ENCODE measurements around the gene FBXW9.

DNA sequence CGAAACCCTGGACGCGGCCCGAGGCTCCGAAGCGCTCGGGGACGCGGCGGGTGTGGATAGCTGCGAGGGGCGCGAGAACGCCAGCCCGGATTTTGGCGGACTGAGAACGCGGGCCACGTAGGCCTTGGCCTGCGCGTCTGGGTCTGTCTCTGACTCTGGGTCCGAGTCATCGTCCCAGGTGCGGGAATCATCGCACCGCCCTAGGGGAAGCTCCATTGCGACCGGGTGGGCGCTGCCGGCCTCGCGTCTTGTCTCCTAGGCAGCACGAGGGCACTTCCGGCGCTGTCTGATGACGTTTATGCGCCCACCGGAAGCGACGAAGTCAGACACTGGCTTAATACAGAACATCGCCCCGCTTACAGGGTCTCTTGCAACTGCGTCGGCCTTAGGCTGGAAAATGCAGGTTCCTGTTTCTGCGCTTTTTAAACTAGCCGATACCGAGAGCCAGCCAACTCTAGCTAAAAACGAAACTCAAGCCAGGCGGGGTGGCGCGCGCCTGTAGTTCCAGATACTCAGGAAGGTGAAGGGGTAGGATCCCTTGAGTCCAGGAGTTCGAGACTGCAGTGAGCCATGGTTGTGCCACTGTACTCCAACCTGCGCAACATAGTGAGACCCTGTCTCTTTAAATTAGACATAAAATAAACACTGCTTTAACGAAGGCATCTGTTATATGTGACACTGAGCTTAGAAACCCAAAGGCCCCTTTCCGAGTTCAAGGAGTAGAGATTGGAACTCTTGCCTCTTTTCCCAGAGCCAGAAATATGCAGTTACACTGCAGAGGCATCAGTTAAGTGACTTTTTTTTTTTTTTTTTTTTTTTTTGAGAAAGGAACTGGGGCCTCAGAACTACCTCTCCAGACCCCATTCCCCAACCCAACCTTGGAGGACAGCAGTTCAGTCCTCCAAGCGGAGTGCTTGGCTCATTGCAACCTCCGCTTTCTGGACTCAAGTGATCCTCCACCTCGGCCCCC lies at the start of gene FBXW9:
- TF ChIP-seq, protein P1, sequence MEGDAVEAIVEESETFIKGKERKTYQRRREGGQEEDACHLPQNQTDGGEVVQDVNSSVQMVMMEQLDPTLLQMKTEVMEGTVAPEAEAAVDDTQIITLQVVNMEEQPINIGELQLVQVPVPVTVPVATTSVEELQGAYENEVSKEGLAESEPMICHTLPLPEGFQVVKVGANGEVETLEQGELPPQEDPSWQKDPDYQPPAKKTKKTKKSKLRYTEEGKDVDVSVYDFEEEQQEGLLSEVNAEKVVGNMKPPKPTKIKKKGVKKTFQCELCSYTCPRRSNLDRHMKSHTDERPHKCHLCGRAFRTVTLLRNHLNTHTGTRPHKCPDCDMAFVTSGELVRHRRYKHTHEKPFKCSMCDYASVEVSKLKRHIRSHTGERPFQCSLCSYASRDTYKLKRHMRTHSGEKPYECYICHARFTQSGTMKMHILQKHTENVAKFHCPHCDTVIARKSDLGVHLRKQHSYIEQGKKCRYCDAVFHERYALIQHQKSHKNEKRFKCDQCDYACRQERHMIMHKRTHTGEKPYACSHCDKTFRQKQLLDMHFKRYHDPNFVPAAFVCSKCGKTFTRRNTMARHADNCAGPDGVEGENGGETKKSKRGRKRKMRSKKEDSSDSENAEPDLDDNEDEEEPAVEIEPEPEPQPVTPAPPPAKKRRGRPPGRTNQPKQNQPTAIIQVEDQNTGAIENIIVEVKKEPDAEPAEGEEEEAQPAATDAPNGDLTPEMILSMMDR (IDR thresholded peaks at IDR 0.05; ENCODE audit: poor library complexity): no peak
- TF ChIP-seq EZH2 (IDR thresholded peaks at IDR 0.05; ENCODE audit: borderline replicate concordance) (no peak), EZH2phosphoT487 (IDR thresholded peaks at IDR 0.05; ENCODE audit: low read depth, severe bottlenecking, unreplicated experiment) (no peak)

Measured in hepatocyte (in vitro differentiated cells).